ENCODE data around the gene LCN10. TPM values are rescaled to one million over a fixed set of nuclear protein-coding genes. Genes with fewer than 3 reads are reported as not detected.
A peak's percentile ranks its signal among the peaks of the same experiment; 100 is the strongest.

LCN10 gene
- total and polyA plus RNA-seq, 10 of the 15 experiments (the other 5 are each of a cell fraction or from before 2014, with no cell fraction given): 0.06 to 1.3 (median 0.21) TPM; not detected in 1

- TF ChIP-seq ATF7 (IDR thresholded peaks at IDR 0.05; ENCODE audit: low read depth) (peak; percentile 75), CHD2 (IDR thresholded peaks at IDR 0.05; ENCODE audit: borderline replicate concordance, low read depth, low read length) (0 out of 2 replicates have a peak, but pooled peaks have one; percentile 31), NFXL1 (IDR thresholded peaks at IDR 0.05; ENCODE audit: borderline replicate concordance) (no peak), GATAD2B (conservative IDR thresholded peaks at IDR 0.05; ENCODE audit: low read depth) (peak; percentile 51; the same call in 1 of the 2 replicates), POU2F2 (IDR thresholded peaks at IDR 0.05; ENCODE audit: borderline replicate concordance, low read depth, low read length) (peak; percentile 12; the same call in 1 of the 3 replicates), HDGF (IDR thresholded peaks at IDR 0.05) (no peak; the same call in 1 of the 2 replicates), DPF2 (IDR thresholded peaks at IDR 0.05) (peak; percentile 80; the same call in 1 of the 2 replicates), NFYB (IDR thresholded peaks at IDR 0.05; ENCODE audit: insufficient read depth, low read depth, low read length) (no peak), PML (IDR thresholded peaks at IDR 0.05; ENCODE audit: low read length) (no peak), SKIL (IDR thresholded peaks at IDR 0.05; ENCODE audit: low read depth, poor library complexity, severe bottlenecking) (no peak), ZNF687 (IDR thresholded peaks at IDR 0.05) (peak; percentile 83; the same call in 1 of the 2 replicates), ZNF274 (IDR thresholded peaks at IDR 0.05; ENCODE audit: insufficient read depth, insufficient read length) (no peak), KAT2A (conservative IDR thresholded peaks at IDR 0.05; ENCODE audit: control insufficient read depth, low read depth, low read length) (no peak), ETV6 (conservative IDR thresholded peaks at IDR 0.05 in 1 of 2, IDR thresholded peaks at IDR 0.05 in 1 of 2; ENCODE audit: borderline replicate concordance in 1 of 2, low read depth in 1 of 2) (no peak), ZNF622 (IDR thresholded peaks at IDR 0.05) (no peak), LARP7 (IDR thresholded peaks at IDR 0.05) (no peak; the same call in 1 of the 2 replicates), FOS (IDR thresholded peaks at IDR 0.05; ENCODE audit: borderline replicate concordance, extremely low read depth, insufficient read length) (no peak), EED (IDR thresholded peaks at IDR 0.05; ENCODE audit: low read depth) (no peak; the same call in 1 of the 2 replicates), BMI1 (IDR thresholded peaks at IDR 0.05; ENCODE audit: borderline replicate concordance) (no peak), PAX5 (IDR thresholded peaks at IDR 0.05; ENCODE audit: borderline replicate concordance, low read depth, low read length) (0 out of 2 replicates have a peak, but pooled peaks have one; percentile 43), FOXM1 (IDR thresholded peaks at IDR 0.05; ENCODE audit: low read depth, low read length) (no peak), ASH2L (IDR thresholded peaks at IDR 0.05; ENCODE audit: borderline replicate concordance, low read depth) (no peak), CREM (IDR thresholded peaks at IDR 0.05; ENCODE audit: low read depth) (peak; percentile 51; the same call in 1 of the 2 replicates)
These were observed 41.6 kb downstream of the LCN10 start (continued) for GRCh38 chr9:136700959-136701667.

Measured in GM12878 (cell line).